HCT116 (cell line): ENCODE data around the gene RAB31. TPM values are rescaled to one million over a fixed set of nuclear protein-coding genes. Genes with fewer than 3 reads are reported as not detected.
A peak's percentile ranks its signal among the peaks of the same experiment; 100 is the strongest.

ENCODE experiments used
- ATAC-seq: fragments of 200-7000 bp; cut with Tn5 transposase; 2 replicates; pipeline ENCODE4 v1.9.1; 2020; ENCODE audit warnings: mild to moderate bottlenecking, moderate library complexity
- BruUV-seq: library from RNA; stranded (reverse); fragments of 400-500 nt; replicated peaks from 2 replicates; lab custom pipeline; 2021; lab: Mats Ljungman, UMichigan
- CTCF ChIA-PET: fragments of 300-600 bp; sonication (Branson Sonifier 250); formaldehyde crosslinking; loops from one replicate; lab custom pipeline; 2021; ENCODE audit warnings: antibody characterized with exemption; lab: Charles Lee
- POLR2A ChIA-PET: fragments of 300-600, 350-600 bp; sonication (Branson Sonifier 250); formaldehyde crosslinking; loops from one replicate; lab custom pipeline; 2021; ENCODE audit warnings: antibody characterized with exemption; lab: Charles Lee
- RAD21 ChIA-PET, 2 experiments: fragments of 300-600 bp; sonication (Branson Sonifier 250); formaldehyde crosslinking; loops; one replicate each; lab custom pipeline; 2023; ENCODE audit warnings: low total read pairs in 2 of 2; ENCODE audit not compliant: uncharacterized antibody in 2 of 2, unreplicated experiment in 2 of 2, low non-redundant PET in 1 of 2; lab: Charles Lee
- DNase-seq: peaks from one replicate; pipeline ENCODE4 v3.0.0-alpha.2; 2010; ENCODE audit warnings: low read depth, low spot score
- H2AFZ ChIP-seq: fragments of 200-600 bp; shearing (Covaris generic), sonication (generic); 2 replicates; pipeline ENCODE4 v1.6.1; 2017; ENCODE audit warnings: low read depth, mixed run types, mixed read lengths, antibody characterized with exemption, low read length; ENCODE audit not compliant: poor library complexity, severe bottlenecking
- H3K27ac ChIP-seq: 2 replicates; pipeline ENCODE4 v1.5.1; 2012; ENCODE audit warnings: low read depth, low read length
- H3K27me3 ChIP-seq: fragments of 200-600 bp; sonication (generic); 2 replicates; pipeline ENCODE4 v1.6.1; 2016; ENCODE audit warnings: mixed run types, low read length, mixed read lengths; ENCODE audit not compliant: insufficient read depth
- H3K36me3 ChIP-seq, 2 experiments: fragments of 200-500 bp in 1 of 2; fragments of 200-600 bp in 1 of 2; sonication (Bioruptor generic) in 1 of 2; sonication (generic) in 1 of 2; 2 replicates each; pipeline versions ENCODE4 v1.5.1 to v1.6.1; 2014 to 2016; ENCODE audit warnings: low read length in 2 of 2, inconsistent platforms in 1 of 2, mixed read lengths in 1 of 2, mixed run types in 1 of 2; ENCODE audit not compliant: insufficient read depth in 2 of 2, control insufficient read depth in 1 of 2
- H3K4me1 ChIP-seq, 2 experiments: fragments of 200-600 bp in 1 of 2; sonication (generic) in 1 of 2; 2 replicates each; pipeline versions ENCODE4 v1.5.1 to v1.6.1; 2012 to 2017; ENCODE audit warnings: low read length in 2 of 2, inconsistent platforms in 1 of 2, mild to moderate bottlenecking in 1 of 2, mixed read lengths in 1 of 2, mixed run types in 1 of 2, moderate library complexity in 1 of 2; ENCODE audit not compliant: insufficient read depth in 2 of 2, control insufficient read depth in 1 of 2
- H3K4me2 ChIP-seq: fragments of 200-600 bp; sonication (generic); 2 replicates; pipeline ENCODE4 v1.6.1; 2017; ENCODE audit warnings: mixed run types, low read length, mixed read lengths
- H3K4me3 ChIP-seq, 2 experiments: fragments of 200-600 bp in 1 of 2; sonication (generic) in 1 of 2; replicated peaks in 1 of 2; 2 replicates each; pipeline ENCODE4 v1.5.1; 2011 to 2016; ENCODE audit warnings: low read length in 2 of 2, control low read depth in 1 of 2, low read depth in 1 of 2, mild to moderate bottlenecking in 1 of 2, mixed read lengths in 1 of 2, mixed run types in 1 of 2
- H3K79me2 ChIP-seq: fragments of 200-600 bp; sonication (generic); 2 replicates; pipeline ENCODE4 v1.6.1; 2017; ENCODE audit warnings: mild to moderate bottlenecking, mixed run types, low read length, moderate library complexity, mixed read lengths; ENCODE audit not compliant: insufficient read depth
- H3K9ac ChIP-seq: fragments of 200-600 bp; sonication (generic); 2 replicates; pipeline ENCODE4 v1.6.1; 2016; ENCODE audit warnings: low read length, mixed read lengths
- H3K9me2 ChIP-seq: fragments of 200-600 bp; sonication (generic), shearing (Covaris generic); 2 replicates; pipeline ENCODE4 v1.6.1; 2017; ENCODE audit warnings: mixed run types, mild to moderate bottlenecking, moderate library complexity; ENCODE audit not compliant: insufficient read depth
- H3K9me3 ChIP-seq, 2 experiments: fragments of 200-500 bp in 1 of 2; fragments of 200-600 bp in 1 of 2; sonication (Bioruptor generic) in 1 of 2; sonication (generic) in 1 of 2; 2 replicates each; pipeline ENCODE4 v1.6.1; 2014 to 2017; ENCODE audit warnings: low read length in 2 of 2, mixed read lengths in 2 of 2, inconsistent platforms in 1 of 2, low read depth in 1 of 2, mild to moderate bottlenecking in 1 of 2, mixed run types in 1 of 2, moderate library complexity in 1 of 2; ENCODE audit not compliant: control insufficient read depth in 1 of 2, insufficient read depth in 1 of 2
- H4K20me1 ChIP-seq: fragments of 200-600 bp; sonication (generic), shearing (Covaris generic); 2 replicates; pipeline ENCODE4 v1.6.1; 2017; ENCODE audit warnings: mixed run types, mild to moderate bottlenecking, moderate library complexity; ENCODE audit not compliant: insufficient read depth
- CBX3 ChIP-seq: IDR thresholded peaks from 2 replicates; pipeline ENCODE4 v1.6.1; 2012; ENCODE audit warnings: low read depth
- ELF1 ChIP-seq: IDR thresholded peaks from 2 replicates; pipeline ENCODE4 v1.6.1; 2012; ENCODE audit warnings: low read depth, borderline replicate concordance
- EZH2 ChIP-seq: fragments of 200-600 bp; sonication (generic); IDR thresholded peaks from 2 replicates; pipeline ENCODE4 v1.6.1; 2017; ENCODE audit warnings: antibody characterized with exemption, mixed run types
- EZH2phosphoT487 ChIP-seq: fragments of 200-600 bp; IDR thresholded peaks from 2 replicates; pipeline ENCODE4 v1.6.1; 2018; ENCODE audit warnings: antibody characterized with exemption, borderline replicate concordance
- JUND ChIP-seq: IDR thresholded peaks from 2 replicates; pipeline ENCODE4 v1.6.1; 2012
- MAX ChIP-seq: IDR thresholded peaks from 2 replicates; pipeline ENCODE4 v1.6.1; 2012
- POLR2A ChIP-seq: IDR thresholded peaks from 2 replicates; pipeline ENCODE4 v1.7.0; 2011; ENCODE audit warnings: borderline replicate concordance; ENCODE audit not compliant: insufficient read depth, insufficient read length; ENCODE audit errors: extremely low read depth
- POLR2AphosphoS5 ChIP-seq: IDR thresholded peaks from 2 replicates; pipeline ENCODE4 v1.6.1; 2011; ENCODE audit warnings: mild to moderate bottlenecking, low read depth, low read length, moderate library complexity
- REST ChIP-seq: IDR thresholded peaks from 2 replicates; pipeline ENCODE4 v1.6.1; 2012; ENCODE audit warnings: low read depth
- SIN3A ChIP-seq: IDR thresholded peaks from 2 replicates; pipeline ENCODE4 v1.6.1; 2012; ENCODE audit warnings: low read depth
- SP1 ChIP-seq: IDR thresholded peaks from 2 replicates; pipeline ENCODE4 v1.6.1; 2012; ENCODE audit warnings: low read depth
- TCF7L2 ChIP-seq: IDR thresholded peaks from 2 replicates; pipeline ENCODE4 v1.7.0; 2011; ENCODE audit warnings: borderline replicate concordance, inconsistent platforms; ENCODE audit not compliant: insufficient read depth, insufficient read length; ENCODE audit errors: extremely low read depth
- YY1 ChIP-seq: IDR thresholded peaks from 2 replicates; pipeline ENCODE4 v1.6.1; 2011; ENCODE audit warnings: low read length, low read depth, moderate library complexity, mild to moderate bottlenecking; ENCODE audit not compliant: insufficient replicate concordance; ENCODE audit errors: extremely low read depth
- ZFX ChIP-seq: fragments of 450-650 bp; IDR thresholded peaks from 2 replicates; pipeline ENCODE4 v1.6.1; 2017
- ZNF274 ChIP-seq: fragments of 200-500 bp; sonication (Bioruptor generic); IDR thresholded peaks from 2 replicates; pipeline ENCODE4 v1.6.1; 2014; ENCODE audit warnings: mild to moderate bottlenecking, low read depth, low read length, inconsistent platforms
- intact Hi-C: fragments of 100-400 bp; cut with micrococcal nuclease; formaldehyde crosslinking; loops from 2 replicates; pipeline ENCODE4 v1.10.0; 2022
- total RNA-seq: library from RNA; stranded (reverse); gene quantifications from one replicate; pipeline ENCODE4 v1.2.1, GENCODE V29; 2021; ENCODE audit not compliant: unreplicated experiment

Gene RAB31
- total RNA-seq, 1 experiment from 2014 or later: 46.9 TPM

GRCh38 chr18:9679125-9679524 is 29.0 kb upstream of the RAB31 start (continued):
- TF ChIP-seq REST (no peak), EZH2 (no peak), JUND (no peak), CBX3 (no peak), POLR2AphosphoS5 (no peak)

- no peaks in the 10 kb centered on the region for H3K9me3 ChIP-seq
- ChIA-PET CTCF (no interaction called here), RAD21 (no interaction called here), POLR2A (no interaction called here)
- H4K20me1 ChIP-seq: no peaks in the 10 kb centered on the region
- H3K79me2 ChIP-seq: no peaks in the 10 kb centered on the region
- H3K27ac ChIP-seq: no peak overlapping the region
- DNase-seq (no peak), ATAC-seq (no peak)
- H3K4me3 ChIP-seq: no peak overlapping the region
- no TSS peak for BruUV-seq
- no peaks in the 10 kb centered on the region for H3K27me3 ChIP-seq
- H2AFZ ChIP-seq: peak overlapping the region; percentile 18
- H3K9me2 ChIP-seq: no peaks in the 10 kb centered on the region
- no peaks in the 10 kb centered on the region for H3K36me3 ChIP-seq
- peaks cover 12 to 17% of the 10 kb centered on the region in 2 experiments for H3K4me1 ChIP-seq
- intact Hi-C loops: loop anchor here (5.0 kb wide), 1 partner anchor 609 kb away; no protein-coding TSS in a partner anchor
- no peak overlapping the region for H3K9ac ChIP-seq
- TF ChIP-seq ZNF274: no peak
- no peak for TF ChIP-seq REST
- TF ChIP-seq YY1: no peak
- TF ChIP-seq POLR2AphosphoS5: no peak
- no peak for TF ChIP-seq SIN3A
- no peak for TF ChIP-seq SP1
- TF ChIP-seq POLR2A: no peak
- TF ChIP-seq EZH2phosphoT487: no peak
- TF ChIP-seq TCF7L2: no peak
- TF ChIP-seq JUND: no peak
- TF ChIP-seq ZFX: no peak
- no peak for TF ChIP-seq MAX
- TF ChIP-seq ELF1: no peak
- H3K4me2 ChIP-seq: no peak overlapping the region
Measured at GRCh38 chr18:9681217-9681616, 26.9 kb upstream of the RAB31 start.
